ENCODE measurements around the gene CX3CR1. TPM values are rescaled to one million over a fixed set of nuclear protein-coding genes. Genes with fewer than 3 reads are reported as not detected.

Gene CX3CR1
- polyA plus RNA-seq, 1 donor from 2014 or later = not detected

DNA sequence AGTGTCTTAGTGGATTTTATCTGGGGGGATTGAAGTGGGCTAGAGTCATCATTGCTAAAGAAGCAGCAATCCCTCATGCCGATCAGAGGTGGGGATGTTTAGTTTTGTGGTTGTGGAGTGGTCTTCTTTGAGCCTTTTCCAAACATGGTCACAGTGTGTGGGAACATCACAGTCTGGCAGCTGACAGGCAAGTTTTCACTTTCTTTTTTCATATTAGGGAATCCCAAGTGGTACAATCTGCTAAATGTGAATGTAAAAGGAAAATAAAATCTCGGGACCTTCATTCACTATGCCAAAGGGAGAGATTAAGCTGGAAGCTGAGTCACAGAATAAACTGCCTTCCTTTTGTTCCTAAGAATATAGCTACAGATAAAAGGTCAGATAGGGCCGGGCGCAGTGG, 10.4 kb upstream of the CX3CR1 start:
- TF ChIP-seq EP300 (conservative IDR thresholded peaks at IDR 0.05; ENCODE audit: poor library complexity, severe bottlenecking) (no peak), EZH2 (IDR thresholded peaks at IDR 0.05; ENCODE audit: borderline replicate concordance, insufficient read depth, low read length, poor library complexity, severe bottlenecking) (no peak)
- no peak overlapping the region for H2AFZ ChIP-seq (ENCODE audit: low read depth, low read length)
- H3K9me3 ChIP-seq (ENCODE audit: low read length) = no peaks in the 10 kb centered on the region

DNA sequence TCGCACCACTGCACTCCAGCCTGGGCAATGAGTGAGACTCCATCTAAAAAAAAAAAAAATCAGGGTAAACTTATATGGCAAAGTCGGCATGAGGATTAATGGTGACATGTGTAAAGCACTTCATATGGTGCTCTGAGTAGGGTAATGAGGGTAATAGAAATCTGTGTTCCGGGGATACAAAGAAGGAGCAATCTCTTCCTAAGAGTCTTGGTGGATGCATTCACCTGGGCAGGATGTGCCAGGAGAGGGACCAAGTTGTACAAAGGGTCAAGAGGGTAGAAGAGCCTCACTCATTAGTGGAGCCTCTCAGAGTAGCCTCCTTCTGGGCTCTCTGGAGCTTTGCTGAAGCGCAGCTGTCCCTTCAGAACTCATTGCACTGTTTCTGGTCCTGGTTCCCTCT, 9.3 kb upstream of the CX3CR1 start:
- H3F3A ChIP-seq (ENCODE audit: insufficient read depth, low read length, poor library complexity, severe bottlenecking) = no peaks in the 10 kb centered on the region
- no peaks in the 10 kb centered on the region for H3K9me3 ChIP-seq (ENCODE audit: low read length)
- no peak overlapping the region for H2AFZ ChIP-seq (ENCODE audit: low read depth, low read length)
- H3K79me2 ChIP-seq (replicated peaks; ENCODE audit: insufficient read depth, low read length) = no peaks in the 10 kb centered on the region
- no peaks in the 10 kb centered on the region for H3K9me2 ChIP-seq (ENCODE audit: insufficient read depth, low read length)
- H3K27me3 ChIP-seq (ENCODE audit: insufficient read depth, low read depth, low read length) = no peaks in the 10 kb centered on the region
- H3K36me3 ChIP-seq (ENCODE audit: insufficient read depth, low read length) = no peaks in the 10 kb centered on the region
- H3K4me2 ChIP-seq (ENCODE audit: low read length) = no peak overlapping the region
- H3K4me3 ChIP-seq (ENCODE audit: low read length) = no peak overlapping the region
- no peak overlapping the region for H3K9ac ChIP-seq (ENCODE audit: low read length)
- H4K20me1 ChIP-seq (ENCODE audit: insufficient read depth) = no peaks in the 10 kb centered on the region
- TF ChIP-seq, protein P1, sequence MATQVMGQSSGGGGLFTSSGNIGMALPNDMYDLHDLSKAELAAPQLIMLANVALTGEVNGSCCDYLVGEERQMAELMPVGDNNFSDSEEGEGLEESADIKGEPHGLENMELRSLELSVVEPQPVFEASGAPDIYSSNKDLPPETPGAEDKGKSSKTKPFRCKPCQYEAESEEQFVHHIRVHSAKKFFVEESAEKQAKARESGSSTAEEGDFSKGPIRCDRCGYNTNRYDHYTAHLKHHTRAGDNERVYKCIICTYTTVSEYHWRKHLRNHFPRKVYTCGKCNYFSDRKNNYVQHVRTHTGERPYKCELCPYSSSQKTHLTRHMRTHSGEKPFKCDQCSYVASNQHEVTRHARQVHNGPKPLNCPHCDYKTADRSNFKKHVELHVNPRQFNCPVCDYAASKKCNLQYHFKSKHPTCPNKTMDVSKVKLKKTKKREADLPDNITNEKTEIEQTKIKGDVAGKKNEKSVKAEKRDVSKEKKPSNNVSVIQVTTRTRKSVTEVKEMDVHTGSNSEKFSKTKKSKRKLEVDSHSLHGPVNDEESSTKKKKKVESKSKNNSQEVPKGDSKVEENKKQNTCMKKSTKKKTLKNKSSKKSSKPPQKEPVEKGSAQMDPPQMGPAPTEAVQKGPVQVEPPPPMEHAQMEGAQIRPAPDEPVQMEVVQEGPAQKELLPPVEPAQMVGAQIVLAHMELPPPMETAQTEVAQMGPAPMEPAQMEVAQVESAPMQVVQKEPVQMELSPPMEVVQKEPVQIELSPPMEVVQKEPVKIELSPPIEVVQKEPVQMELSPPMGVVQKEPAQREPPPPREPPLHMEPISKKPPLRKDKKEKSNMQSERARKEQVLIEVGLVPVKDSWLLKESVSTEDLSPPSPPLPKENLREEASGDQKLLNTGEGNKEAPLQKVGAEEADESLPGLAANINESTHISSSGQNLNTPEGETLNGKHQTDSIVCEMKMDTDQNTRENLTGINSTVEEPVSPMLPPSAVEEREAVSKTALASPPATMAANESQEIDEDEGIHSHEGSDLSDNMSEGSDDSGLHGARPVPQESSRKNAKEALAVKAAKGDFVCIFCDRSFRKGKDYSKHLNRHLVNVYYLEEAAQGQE (IDR thresholded peaks at IDR 0.05; ENCODE audit: borderline replicate concordance) = no peak
- TF ChIP-seq, protein P2, sequence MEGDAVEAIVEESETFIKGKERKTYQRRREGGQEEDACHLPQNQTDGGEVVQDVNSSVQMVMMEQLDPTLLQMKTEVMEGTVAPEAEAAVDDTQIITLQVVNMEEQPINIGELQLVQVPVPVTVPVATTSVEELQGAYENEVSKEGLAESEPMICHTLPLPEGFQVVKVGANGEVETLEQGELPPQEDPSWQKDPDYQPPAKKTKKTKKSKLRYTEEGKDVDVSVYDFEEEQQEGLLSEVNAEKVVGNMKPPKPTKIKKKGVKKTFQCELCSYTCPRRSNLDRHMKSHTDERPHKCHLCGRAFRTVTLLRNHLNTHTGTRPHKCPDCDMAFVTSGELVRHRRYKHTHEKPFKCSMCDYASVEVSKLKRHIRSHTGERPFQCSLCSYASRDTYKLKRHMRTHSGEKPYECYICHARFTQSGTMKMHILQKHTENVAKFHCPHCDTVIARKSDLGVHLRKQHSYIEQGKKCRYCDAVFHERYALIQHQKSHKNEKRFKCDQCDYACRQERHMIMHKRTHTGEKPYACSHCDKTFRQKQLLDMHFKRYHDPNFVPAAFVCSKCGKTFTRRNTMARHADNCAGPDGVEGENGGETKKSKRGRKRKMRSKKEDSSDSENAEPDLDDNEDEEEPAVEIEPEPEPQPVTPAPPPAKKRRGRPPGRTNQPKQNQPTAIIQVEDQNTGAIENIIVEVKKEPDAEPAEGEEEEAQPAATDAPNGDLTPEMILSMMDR (IDR thresholded peaks at IDR 0.05; ENCODE audit: poor library complexity, severe bottlenecking) = no peak
- TF ChIP-seq TAF1 (IDR thresholded peaks at IDR 0.05; ENCODE audit: low read depth) (no peak), RAD21 (conservative IDR thresholded peaks at IDR 0.05) (no peak), EP300 (conservative IDR thresholded peaks at IDR 0.05; ENCODE audit: poor library complexity, severe bottlenecking) (no peak), POLR2AphosphoS5 (IDR thresholded peaks at IDR 0.05) (no peak), EZH2 (IDR thresholded peaks at IDR 0.05; ENCODE audit: borderline replicate concordance, insufficient read depth, low read length, poor library complexity, severe bottlenecking) (no peak), SMC3 (conservative IDR thresholded peaks at IDR 0.05; ENCODE audit: poor library complexity) (no peak), MXI1 (conservative IDR thresholded peaks at IDR 0.05; ENCODE audit: poor library complexity, severe bottlenecking) (no peak)
- no peak overlapping the region for H3K27ac ChIP-seq (ENCODE audit: low read length)

More for the DNA sequence above, 10.4 kb upstream of the CX3CR1 start:
- H4K20me1 ChIP-seq (ENCODE audit: insufficient read depth) = no peaks in the 10 kb centered on the region
- no peaks in the 10 kb centered on the region for H3K36me3 ChIP-seq (ENCODE audit: insufficient read depth, low read length)
- H3K4me3 ChIP-seq (ENCODE audit: low read length) = no peak overlapping the region
- H3F3A ChIP-seq (ENCODE audit: insufficient read depth, low read length, poor library complexity, severe bottlenecking) = no peaks in the 10 kb centered on the region
- H3K27ac ChIP-seq (ENCODE audit: low read length) = no peak overlapping the region
- no peaks in the 10 kb centered on the region for H3K9me2 ChIP-seq (ENCODE audit: insufficient read depth, low read length)
- H3K9ac ChIP-seq (ENCODE audit: low read length) = no peak overlapping the region
- no peaks in the 10 kb centered on the region for H3K79me2 ChIP-seq (replicated peaks; ENCODE audit: insufficient read depth, low read length)
- no peak overlapping the region for H3K4me2 ChIP-seq (ENCODE audit: low read length)
- H3K27me3 ChIP-seq (ENCODE audit: insufficient read depth, low read depth, low read length) = no peaks in the 10 kb centered on the region

Measured in neural cell (in vitro differentiated cells).